IPS-18c (cell line): ENCODE measurements around the gene MSH3.
A peak's percentile ranks its signal among the peaks of the same experiment; 100 is the strongest.
"Not testable (repeated sequence)": the region's sequence is repeated elsewhere in the genome, so short reads cannot be mapped to it uniquely, and the experiment has no call there.

Source experiments
- H3K4me3 ChIP-seq: 2 replicates; pipeline ENCODE4 v1.7.0; 2013; ENCODE audit warnings: low read depth, mild to moderate bottlenecking, low read length, moderate library complexity; ENCODE audit not compliant: insufficient read depth
- H3K9me3 ChIP-seq: one replicate; pipeline ENCODE4 v1.6.1; 2013; ENCODE audit warnings: mild to moderate bottlenecking, low read length, moderate library complexity; ENCODE audit not compliant: control insufficient read depth, insufficient read depth

MSH3 gene

GRCh38 chr5:80644900-80645299, 9.6 kb upstream of the MSH3 start:
- H3K4me3 ChIP-seq = no peak overlapping the region
- H3K9me3 ChIP-seq = no peaks in the 10 kb centered on the region

- Histone ChIP-seq H3K9me3 (no peaks in the 10 kb centered on the region), H3K4me3 (no peak overlapping the region)
Observed at GRCh38 chr5:80646926-80647325, 7.5 kb upstream of the MSH3 start.

- H3K9me3 ChIP-seq = no peaks in the 10 kb centered on the region
- H3K4me3 ChIP-seq = peak overlapping the region; percentile 91
Observed at GRCh38 chr5:80653502-80653901, 950 bp upstream of the MSH3 start.

- Histone ChIP-seq H3K4me3 (peak overlapping the region; percentile 91), H3K9me3 (no peaks in the 10 kb centered on the region)
Observed at GRCh38 chr5:80654054-80654390, 430 bp upstream of the MSH3 start.

- Histone ChIP-seq H3K9me3 (no peaks in the 10 kb centered on the region), H3K4me3 (peak overlapping the region; percentile 53)
Observed at GRCh38 chr5:80655231-80655774, 851 bp downstream of the MSH3 start.

- H3K9me3 ChIP-seq = no peaks in the 10 kb centered on the region
- no peak overlapping the region for H3K4me3 ChIP-seq
Observed at GRCh38 chr5:80656425-80656824, 2.0 kb downstream of the MSH3 start.

GRCh38 chr5:80659106-80659505, 4.7 kb downstream of the MSH3 start:
- no peak overlapping the region for H3K4me3 ChIP-seq
- H3K9me3 ChIP-seq = no peaks in the 10 kb centered on the region

GRCh38 chr5:80660661-80661060, 6.2 kb downstream of the MSH3 start:
- not testable (repeated sequence) for H3K9me3 ChIP-seq, H3K4me3 ChIP-seq

GRCh38 chr5:80662108-80662507, 7.7 kb downstream of the MSH3 start:
- no peaks in the 10 kb centered on the region for H3K9me3 ChIP-seq
- no peak overlapping the region for H3K4me3 ChIP-seq

GRCh38 chr5:80665057-80665456, 10.6 kb downstream of the MSH3 start:
- no peaks in the 10 kb centered on the region for H3K9me3 ChIP-seq

GRCh38 chr5:80667384-80667783, 12.9 kb downstream of the MSH3 start:
- Histone ChIP-seq H3K9me3 (no peaks in the 10 kb centered on the region), H3K4me3 (no peak overlapping the region)

More at GRCh38 chr5:80665057-80665456, 10.6 kb downstream of the MSH3 start:
- no peak overlapping the region for H3K4me3 ChIP-seq

- Histone ChIP-seq H3K4me3 (no peak overlapping the region), H3K9me3 (no peaks in the 10 kb centered on the region)
Observed at GRCh38 chr5:80668016-80668969, 13.8 kb downstream of the MSH3 start.

- H3K4me3 ChIP-seq = no peak overlapping the region
Observed at GRCh38 chr5:80672140-80672736, 17.8 kb downstream of the MSH3 start.

GRCh38 chr5:80676706-80677105, 22.3 kb downstream of the MSH3 start:
- Histone ChIP-seq H3K9me3 (no peaks in the 10 kb centered on the region), H3K4me3 (no peak overlapping the region)

More at GRCh38 chr5:80672140-80672736, 17.8 kb downstream of the MSH3 start:
- no peaks in the 10 kb centered on the region for H3K9me3 ChIP-seq

- H3K9me3 ChIP-seq = no peaks in the 10 kb centered on the region
- no peak overlapping the region for H3K4me3 ChIP-seq
Observed at GRCh38 chr5:80686757-80687156, 32.3 kb downstream of the MSH3 start.

GRCh38 chr5:80688648-80689420, 34.4 kb downstream of the MSH3 start:
- no peak overlapping the region for H3K4me3 ChIP-seq
- no peaks in the 10 kb centered on the region for H3K9me3 ChIP-seq

GRCh38 chr5:80689627-80690026, 35.2 kb downstream of the MSH3 start:
- Histone ChIP-seq H3K9me3 (no peaks in the 10 kb centered on the region), H3K4me3 (no peak overlapping the region)
